Common myeloid progenitor, CD34-positive (primary cell): Measurements from ENCODE around the gene MOV10. TPM values are rescaled to one million over a fixed set of nuclear protein-coding genes. Genes with fewer than 3 reads are reported as not detected.

Source experiments
- CTCF ChIA-PET: fragments of 350-600 bp; sonication (Branson Sonifier 250); formaldehyde crosslinking; loops from one replicate; lab custom pipeline; 2021; ENCODE audit warnings: antibody characterized with exemption; lab: Charles Lee
- POLR2A ChIA-PET: fragments of 350-600 bp; sonication (Branson Sonifier 250); formaldehyde crosslinking; loops from one replicate; lab custom pipeline; 2021; ENCODE audit warnings: antibody characterized with exemption; lab: Charles Lee
- DNase-seq, 3 donors: peaks; one replicate each; pipeline versions ENCODE4 v3.0.0 to v3.0.0-alpha.2; 2013
- H3K27ac ChIP-seq, 2 experiments: 1 replicate in 1 of 2; 2 replicates in 1 of 2; pipeline ENCODE4 v1.7.0; 2013; ENCODE audit warnings: inconsistent platforms in 2 of 2, low read length in 2 of 2, mild to moderate bottlenecking in 2 of 2, low read depth in 1 of 2, moderate library complexity in 1 of 2; ENCODE audit not compliant: severe bottlenecking in 2 of 2, insufficient read depth in 1 of 2, poor library complexity in 1 of 2
- H3K27me3 ChIP-seq, 5 experiments: replicated peaks in 2 of 5; 1 replicate in 3 of 5; 2 replicates in 2 of 5; pipeline versions ENCODE4 v1.6.1 to v1.7.0; 2013; ENCODE audit warnings: low read length in 4 of 5, mild to moderate bottlenecking in 2 of 5, moderate library complexity in 2 of 5, inconsistent platforms in 1 of 5; ENCODE audit not compliant: insufficient read depth in 5 of 5, control insufficient read depth in 4 of 5
- H3K36me3 ChIP-seq, 4 experiments: 1 replicate in 2 of 4; 2 replicates in 2 of 4; pipeline versions ENCODE4 v1.6.1 to v1.7.0; 2013; ENCODE audit warnings: low read length in 3 of 4, control low read depth in 1 of 4, mild to moderate bottlenecking in 1 of 4; ENCODE audit not compliant: control insufficient read depth in 4 of 4, insufficient read depth in 4 of 4
- H3K4me1 ChIP-seq, 4 experiments: 1 replicate in 3 of 4; 2 replicates in 1 of 4; pipeline versions ENCODE4 v1.6.1 to v1.7.1; 2013; ENCODE audit warnings: low read length in 3 of 4, mild to moderate bottlenecking in 3 of 4, control low read depth in 1 of 4, inconsistent platforms in 1 of 4, moderate library complexity in 1 of 4; ENCODE audit not compliant: control insufficient read depth in 4 of 4, insufficient read depth in 4 of 4; ENCODE audit errors: control extremely low read depth in 1 of 4
- H3K4me3 ChIP-seq, 7 experiments: 1 replicate in 4 of 7; 2 replicates in 3 of 7; pipeline versions ENCODE4 v1.5.1 to v1.7.0; 2013; ENCODE audit warnings: mild to moderate bottlenecking in 7 of 7, low read length in 6 of 7, moderate library complexity in 6 of 7, inconsistent platforms in 2 of 7, low read depth in 2 of 7, control low read depth in 1 of 7; ENCODE audit not compliant: insufficient read depth in 4 of 7, control insufficient read depth in 1 of 7; ENCODE audit errors: extremely low read depth in 1 of 7
- H3K9me3 ChIP-seq, 5 experiments: 1 replicate in 4 of 5; 2 replicates in 1 of 5; pipeline versions ENCODE4 v1.6.1 to v1.7.1; 2013; ENCODE audit warnings: low read length in 4 of 5, mild to moderate bottlenecking in 2 of 5, inconsistent platforms in 1 of 5, low read depth in 1 of 5, moderate library complexity in 1 of 5; ENCODE audit not compliant: control insufficient read depth in 4 of 5, insufficient read depth in 2 of 5; ENCODE audit errors: control extremely low read depth in 1 of 5
- WGBS: methylation state at CpG from one replicate; pipeline ENCODE4 v1.1.5; 2013; ENCODE audit not compliant: insufficient coverage; 5-methylcytosine and 5-hydroxymethylcytosine counted together
- polyA plus RNA-seq: library from polyadenylated mRNA; unstranded; fragments of 120-200 nt; gene quantifications from one replicate; pipeline ENCODE4 v1.2.1, GENCODE V29; 2013

The MOV10 gene
- polyA plus RNA-seq = 42.5 TPM

DNA sequence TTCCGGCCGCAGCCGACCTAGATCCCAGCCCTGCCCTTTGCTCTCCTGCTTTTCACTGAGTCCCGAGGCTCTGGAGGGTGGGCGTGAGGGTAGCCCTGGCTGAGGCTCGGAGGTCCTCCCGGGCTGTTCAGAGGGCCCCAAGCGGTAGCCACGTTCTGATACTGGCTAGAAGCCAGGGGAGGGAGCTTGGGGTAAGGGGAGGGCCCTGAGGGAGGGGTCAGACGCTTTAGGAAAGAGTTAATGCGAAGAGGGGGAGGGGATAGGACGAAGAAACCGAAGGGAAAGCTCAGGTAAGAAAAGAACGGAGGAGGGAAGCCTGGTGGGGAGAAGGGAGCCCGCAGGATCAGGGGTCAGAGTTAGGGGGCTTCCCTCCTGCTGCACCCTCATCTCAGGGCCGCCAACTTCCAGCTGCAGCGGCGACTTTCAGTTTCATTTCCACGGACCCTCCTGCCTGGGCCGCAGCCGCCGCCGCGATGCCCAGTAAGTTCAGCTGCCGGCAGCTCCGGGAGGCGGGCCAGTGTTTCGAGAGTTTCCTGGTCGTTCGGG, at the start of gene MOV10:
Gene MOV10, plus strand, starts transcription at position 220 of the 546 bp plus-strand sequence. Its CDS starts 254 bp downstream, at position 474.
- H3K27me3 ChIP-seq = no peaks in the 10 kb centered on the region
- peak within 1 kb of the TSS in 1 of 2 experiments; percentile 77 for H3K27ac ChIP-seq
- no peaks in the 10 kb centered on the region for H3K9me3 ChIP-seq
- H3K4me1 ChIP-seq = peaks cover 7 to 22% (median 18%) of the 10 kb centered on the region in 4 experiments
- ChIA-PET CTCF (interaction anchor here (0.8 to 4.8 kb wide), 19 partner anchors 10 to 316 kb away, joined by 3 to 28 read pairs (median 4); partner anchors contain the start of gene ST7L), POLR2A (interaction anchor here (0.7 to 2.2 kb wide), 8 partner anchors 13 to 55 kb away, joined by 3 to 8 read pairs (median 4); partner anchors contain the start of genes CAPZA1 and ST7L)
- under 1% methylated on average over 29 of the region's 30 CpGs for whole genome bisulfite sequencing
- peaks cover 10 to 25% (median 18%) of the 10 kb centered on the region in 4 experiments for H3K36me3 ChIP-seq
- peak; percentile 68 to 89 (median 85) for DNase-seq
- peak within 1 kb of the TSS; percentile 65 to 95 (median 88) for H3K4me3 ChIP-seq

DNA sequence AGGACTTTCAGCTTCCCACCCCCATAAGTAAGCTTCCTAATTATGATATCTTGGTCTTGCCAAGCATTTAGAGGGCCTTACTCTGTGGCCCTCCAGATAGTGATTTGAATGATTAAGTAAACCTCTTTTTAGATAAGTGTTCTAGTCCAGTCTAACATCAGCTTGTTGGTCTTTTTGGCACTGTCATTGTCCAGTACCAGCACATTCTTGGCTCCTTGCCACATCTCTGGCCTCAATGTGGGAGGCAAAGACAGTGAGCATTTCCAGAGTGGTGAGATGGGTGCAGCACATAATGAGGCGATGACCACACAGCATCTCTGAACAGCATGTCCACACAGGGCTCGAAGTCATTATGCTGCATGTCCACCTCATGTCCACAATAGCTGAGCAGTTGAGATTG, 48.8 kb upstream of the MOV10 start:
- no peaks in the 10 kb centered on the region for H3K9me3 ChIP-seq
- no peak overlapping the region for H3K4me3 ChIP-seq
- peaks cover 2 to 28% (median 3%) of the 10 kb centered on the region in 4 experiments for H3K36me3 ChIP-seq
- H3K27me3 ChIP-seq = no peaks in the 10 kb centered on the region
- 100% methylated on average over 1 of the region's 2 CpGs for WGBS
- peaks cover 14 to 26% (median 19%) of the 10 kb centered on the region in 4 experiments for H3K4me1 ChIP-seq
- DNase-seq = no peak
- no peak overlapping the region for H3K27ac ChIP-seq
- CTCF ChIA-PET = interaction anchor here (0.6 to 1.6 kb wide), 4 partner anchors 12 to 47 kb away, joined by 3 to 5 read pairs (median 4); no protein-coding TSS in a partner anchor
- POLR2A ChIA-PET = interaction anchor here (0.6 kb wide), 1 partner anchor 72 kb away, joined by 4 read pairs; no protein-coding TSS in a partner anchor

- ChIA-PET CTCF (interaction anchor here (1.1 to 1.6 kb wide), 3 partner anchors 11 to 46 kb away, joined by 3 to 5 read pairs (median 4); no protein-coding TSS in a partner anchor), POLR2A (interaction anchor here (0.6 kb wide), 1 partner anchor 71 kb away, joined by 4 read pairs; no protein-coding TSS in a partner anchor)
- Histone ChIP-seq H3K27me3 (no peaks in the 10 kb centered on the region), H3K4me3 (no peak overlapping the region), H3K27ac (no peak overlapping the region), H3K9me3 (no peaks in the 10 kb centered on the region), H3K36me3 (peaks cover 2 to 33% (median 6%) of the 10 kb centered on the region in 4 experiments), H3K4me1 (peaks cover 10 to 21% (median 14%) of the 10 kb centered on the region in 4 experiments)
- no peak for DNase-seq
- 96% methylated on average over 5 of the region's 5 CpGs for WGBS
Observed at GRCh38 chr1:112626193-112626592, 48.3 kb upstream of the MOV10 start.

DNA sequence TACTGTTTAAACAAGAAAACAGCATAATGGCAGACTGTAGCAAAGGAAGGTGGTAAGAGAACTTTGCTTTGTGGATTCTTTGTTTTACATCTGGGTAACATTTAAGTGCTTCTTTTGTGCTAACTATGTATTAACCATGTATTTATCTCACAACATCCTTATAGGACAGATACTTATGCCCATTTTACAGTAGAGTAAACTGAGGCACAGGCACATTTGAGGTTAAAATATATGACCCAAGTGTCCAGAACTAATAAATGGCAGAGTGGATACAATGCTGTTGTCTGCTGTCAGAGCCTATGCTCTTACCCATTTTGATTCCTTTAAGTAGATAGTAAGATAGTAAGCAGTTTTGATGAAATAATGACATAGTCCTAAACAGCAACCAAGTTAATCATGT, 47.6 kb upstream of the MOV10 start:
- Histone ChIP-seq H3K27me3 (no peaks in the 10 kb centered on the region), H3K4me1 (peaks cover 6 to 16% (median 8%) of the 10 kb centered on the region in 4 experiments), H3K27ac (no peak overlapping the region), H3K9me3 (no peaks in the 10 kb centered on the region), H3K36me3 (peaks cover 2 to 39% (median 6%) of the 10 kb centered on the region in 4 experiments), H3K4me3 (no peak overlapping the region)
- ChIA-PET CTCF (interaction anchor here (1.5 kb wide), 1 partner anchor 10 kb away, joined by 7 read pairs; no protein-coding TSS in a partner anchor), POLR2A (no interaction called here)
- DNase-seq = no peak

GRCh38 chr1:112628516-112628915, 45.9 kb upstream of the MOV10 start:
- no peaks in the 10 kb centered on the region for H3K27me3 ChIP-seq
- ChIA-PET CTCF (interaction anchor here (1.0 to 2.2 kb wide), 5 partner anchors 9 to 237 kb away, joined by 3 to 7 read pairs (median 3); no protein-coding TSS in a partner anchor), POLR2A (no interaction called here)
- WGBS = 90% methylated on average over 2 of the region's 2 CpGs
- H3K9me3 ChIP-seq = no peaks in the 10 kb centered on the region
- no peak overlapping the region for H3K4me3 ChIP-seq
- H3K4me1 ChIP-seq = peaks cover 2 to 5% (median 3%) of the 10 kb centered on the region in 4 experiments
- DNase-seq = no peak
- peaks cover 3 to 46% (median 7%) of the 10 kb centered on the region in 4 experiments for H3K36me3 ChIP-seq
- no peak overlapping the region for H3K27ac ChIP-seq

DNA sequence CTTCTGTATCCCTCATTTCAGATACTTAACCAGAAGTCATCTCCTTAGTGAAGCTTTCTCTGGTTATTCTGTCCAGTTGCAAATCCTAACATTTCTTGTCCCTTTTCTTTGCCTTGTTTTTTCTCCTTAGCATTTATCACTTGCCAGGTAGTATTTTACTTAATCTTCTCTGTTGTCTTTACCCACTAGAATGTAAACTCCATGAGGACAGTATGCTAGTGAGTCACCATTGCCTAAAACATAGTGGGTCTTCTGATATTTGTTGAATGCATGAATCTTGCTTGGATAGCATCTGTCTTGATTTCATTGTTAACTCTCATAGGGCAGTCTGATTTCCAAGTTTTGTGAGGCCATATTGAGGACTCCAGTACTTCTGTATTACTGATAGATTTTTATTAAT, 45.2 kb upstream of the MOV10 start:
- ChIA-PET CTCF (interaction anchor here (0.8 to 2.2 kb wide), 4 partner anchors 15 to 87 kb away, joined by 3 to 6 read pairs (median 4); no protein-coding TSS in a partner anchor), POLR2A (interaction anchor here (0.6 kb wide), 1 partner anchor 10 kb away, joined by 4 read pairs; the partner anchor contains the start of genes CAPZA1 and ST7L)
- H3K4me1 ChIP-seq = peaks cover 2 to 5% (median 3%) of the 10 kb centered on the region in 4 experiments
- no peaks in the 10 kb centered on the region for H3K27me3 ChIP-seq
- H3K27ac ChIP-seq = no peak overlapping the region
- H3K36me3 ChIP-seq = peaks cover 3 to 46% (median 7%) of the 10 kb centered on the region in 4 experiments
- no peak for DNase-seq
- no peaks in the 10 kb centered on the region for H3K9me3 ChIP-seq
- no peak overlapping the region for H3K4me3 ChIP-seq

- ChIA-PET CTCF (no interaction called here), POLR2A (no interaction called here)
- H3K36me3 ChIP-seq = peaks cover 3 to 29% (median 6%) of the 10 kb centered on the region in 4 experiments
- no peaks in the 10 kb centered on the region for H3K27me3 ChIP-seq
- peaks cover 0 to 14% (median 9%) of the 10 kb centered on the region in 4 experiments for H3K4me1 ChIP-seq
- 100% methylated on average over 1 of the region's 2 CpGs for WGBS
- H3K9me3 ChIP-seq = no peaks in the 10 kb centered on the region
- no peak for DNase-seq
- H3K27ac ChIP-seq = no peak overlapping the region
- no peak overlapping the region for H3K4me3 ChIP-seq
Observed at GRCh38 chr1:112633628-112634027, 40.8 kb upstream of the MOV10 start.
